Neural cell (in vitro differentiated cells): ENCODE measurements around the gene RAB3A. TPM values are rescaled to one million over a fixed set of nuclear protein-coding genes. Genes with fewer than 3 reads are reported as not detected.
A peak's percentile ranks its signal among the peaks of the same experiment; 100 is the strongest.

ENCODE experiments used
- H2AFZ ChIP-seq: fragments of 200-600, 300-800 bp; sonication (generic), shearing (Covaris generic); 2 replicates; pipeline ENCODE4 v1.6.0; 2014; ENCODE audit warnings: low read depth, mild to moderate bottlenecking, antibody characterized with exemption, low read length, moderate library complexity
- H3F3A ChIP-seq: fragments of 200-600 bp; shearing (Covaris generic); 2 replicates; pipeline ENCODE4 v1.6.1; 2016; ENCODE audit warnings: mild to moderate bottlenecking, moderate library complexity, mixed read lengths, antibody characterized with exemption, low read length; ENCODE audit not compliant: insufficient read depth, poor library complexity, severe bottlenecking
- H3K27ac ChIP-seq: fragments of 200-600, 300-800 bp; sonication (generic), shearing (Covaris generic); 2 replicates; pipeline ENCODE4 v1.5.1; 2014; ENCODE audit warnings: mild to moderate bottlenecking, low read length, moderate library complexity
- H3K27me3 ChIP-seq: fragments of 300-800, 200-600 bp; sonication (generic), shearing (Covaris generic); 2 replicates; pipeline ENCODE4 v1.6.0; 2014; ENCODE audit warnings: mild to moderate bottlenecking, low read depth, low read length, moderate library complexity; ENCODE audit not compliant: insufficient read depth
- H3K36me3 ChIP-seq: fragments of 300-800, 200-600 bp; sonication (generic), shearing (Covaris generic); 2 replicates; pipeline ENCODE4 v1.5.1; 2014; ENCODE audit warnings: mild to moderate bottlenecking, antibody characterized with exemption, low read length, moderate library complexity; ENCODE audit not compliant: insufficient read depth
- H3K4me2 ChIP-seq: fragments of 300-800, 200-600 bp; sonication (generic), shearing (Covaris generic); 2 replicates; pipeline ENCODE4 v1.6.0; 2014; ENCODE audit warnings: mild to moderate bottlenecking, low read length
- H3K4me3 ChIP-seq: fragments of 300-800, 200-600 bp; sonication (generic), shearing (Covaris generic); 2 replicates; pipeline ENCODE4 v1.5.1; 2014; ENCODE audit warnings: mild to moderate bottlenecking, low read length, moderate library complexity
- H3K79me2 ChIP-seq: fragments of 200-600 bp; shearing (Covaris generic); replicated peaks from 2 replicates; pipeline ENCODE4 v1.6.0; 2014; ENCODE audit warnings: mild to moderate bottlenecking, low read length, moderate library complexity; ENCODE audit not compliant: insufficient read depth
- H3K9ac ChIP-seq: fragments of 300-800, 200-600 bp; sonication (generic), shearing (Covaris generic); 2 replicates; pipeline ENCODE4 v1.6.1; 2016; ENCODE audit warnings: mild to moderate bottlenecking, low read length, mixed read lengths
- H3K9me2 ChIP-seq: fragments of 200-600 bp; shearing (Covaris generic); 2 replicates; pipeline ENCODE4 v1.6.1; 2016; ENCODE audit warnings: mild to moderate bottlenecking, low read length, mixed read lengths; ENCODE audit not compliant: insufficient read depth
- H3K9me3 ChIP-seq: fragments of 200-600, 300-800 bp; sonication (generic), shearing (Covaris generic); 2 replicates; pipeline ENCODE4 v1.6.1; 2016; ENCODE audit warnings: mild to moderate bottlenecking, mixed run types, low read length, moderate library complexity, mixed read lengths
- H4K20me1 ChIP-seq: fragments of 200-600 bp; shearing (Covaris generic); 2 replicates; pipeline ENCODE4 v1.6.1; 2016; ENCODE audit warnings: mild to moderate bottlenecking, mixed run types; ENCODE audit not compliant: insufficient read depth
- CTCF ChIP-seq: fragments of 450-650 bp; IDR thresholded peaks from 2 replicates; pipeline ENCODE4 v1.5.1; 2014; ENCODE audit warnings: antibody characterized with exemption, mild to moderate bottlenecking, moderate library complexity; ENCODE audit not compliant: poor library complexity, severe bottlenecking
- EP300 ChIP-seq: fragments of 450-650 bp; conservative IDR thresholded peaks from 2 replicates; pipeline ENCODE4 v1.6.1; 2014; ENCODE audit warnings: antibody characterized with exemption, mild to moderate bottlenecking, moderate library complexity; ENCODE audit not compliant: poor library complexity, severe bottlenecking
- EZH2 ChIP-seq: fragments of 200-600, 300-800 bp; shearing (Covaris generic), sonication (generic); IDR thresholded peaks from 2 replicates; pipeline ENCODE4 v1.6.1; 2014; ENCODE audit warnings: antibody characterized with exemption, low read length, borderline replicate concordance, mild to moderate bottlenecking; ENCODE audit not compliant: insufficient read depth, poor library complexity, severe bottlenecking
- MXI1 ChIP-seq: fragments of 450-650 bp; conservative IDR thresholded peaks from 2 replicates; pipeline ENCODE4 v1.6.1; 2014; ENCODE audit warnings: antibody characterized with exemption, mild to moderate bottlenecking; ENCODE audit not compliant: poor library complexity, severe bottlenecking
- POLR2AphosphoS5 ChIP-seq: IDR thresholded peaks from 2 replicates; pipeline ENCODE4 v1.6.1; 2012
- RAD21 ChIP-seq: fragments of 450-650 bp; conservative IDR thresholded peaks from 2 replicates; pipeline ENCODE4 v1.6.1; 2014; ENCODE audit warnings: antibody characterized with exemption, mild to moderate bottlenecking, moderate library complexity
- SMC3 ChIP-seq: fragments of 450-650 bp; conservative IDR thresholded peaks from 2 replicates; pipeline ENCODE4 v1.6.1; 2014; ENCODE audit warnings: antibody characterized with exemption, mild to moderate bottlenecking, moderate library complexity; ENCODE audit not compliant: poor library complexity
- TAF1 ChIP-seq: IDR thresholded peaks from 2 replicates; pipeline ENCODE4 v1.6.1; 2012; ENCODE audit warnings: low read depth
- polyA plus RNA-seq: library from polyadenylated mRNA; depleted of rRNA; stranded (reverse); fragments of >200 nt; gene quantifications from 2 replicates; pipeline ENCODE4 v1.2.3, GENCODE V29; 2014
- TF ChIP-seq, protein P1 (sequence below): IDR thresholded peaks from 2 replicates; pipeline ENCODE4 v1.6.1; 2012; ENCODE audit warnings: borderline replicate concordance

Gene RAB3A
- polyA plus RNA-seq, 1 donor from 2014 or later = 32.3 TPM

- no peaks in the 10 kb centered on the region for H3K27me3 ChIP-seq
- H3K4me2 ChIP-seq = no peak overlapping the region
- H3F3A ChIP-seq = peaks cover 3% of the 10 kb centered on the region
- no peak overlapping the region for H3K27ac ChIP-seq
- no peaks in the 10 kb centered on the region for H4K20me1 ChIP-seq
- H3K9me2 ChIP-seq = no peaks in the 10 kb centered on the region
- H3K9ac ChIP-seq = no peak overlapping the region
- TF ChIP-seq SMC3 = no peak
- H3K36me3 ChIP-seq = no peaks in the 10 kb centered on the region
- H3K9me3 ChIP-seq = no peaks in the 10 kb centered on the region
- H3K4me3 ChIP-seq = no peak overlapping the region
- H3K79me2 ChIP-seq = peaks cover 16% of the 10 kb centered on the region
- H2AFZ ChIP-seq = no peak overlapping the region
These were observed 2.2 kb upstream of the RAB3A start for GRCh38 chr19:18206018-18206417.

GRCh38 chr19:18205200-18205892 is 1.5 kb upstream of the RAB3A start:
- no peaks in the 10 kb centered on the region for H3K9me3 ChIP-seq
- peak overlapping the region; percentile 92 for H3K4me3 ChIP-seq
- H4K20me1 ChIP-seq = no peaks in the 10 kb centered on the region
- peak overlapping the region; percentile 86 for H3K9ac ChIP-seq
- no peaks in the 10 kb centered on the region for H3K36me3 ChIP-seq
- H3K4me2 ChIP-seq = peak overlapping the region; percentile 64
- no peaks in the 10 kb centered on the region for H3K27me3 ChIP-seq
- H3F3A ChIP-seq = peaks cover 3% of the 10 kb centered on the region
- H3K27ac ChIP-seq = peak overlapping the region; percentile 94
- H3K9me2 ChIP-seq = no peaks in the 10 kb centered on the region
- H2AFZ ChIP-seq = no peak overlapping the region
- TF ChIP-seq TAF1 (peak; percentile 17), CTCF (no peak)
- peaks cover 16% of the 10 kb centered on the region for H3K79me2 ChIP-seq

- Histone ChIP-seq H3K9ac (peak overlapping the region; percentile 86), H3K4me3 (peak overlapping the region; percentile 92), H3K9me2 (no peaks in the 10 kb centered on the region), H3F3A (peaks cover 3% of the 10 kb centered on the region), H3K27ac (peak overlapping the region; percentile 94), H3K79me2 (peaks cover 16% of the 10 kb centered on the region), H3K27me3 (no peaks in the 10 kb centered on the region), H3K4me2 (peak overlapping the region; percentile 64), H2AFZ (peak overlapping the region; percentile 86), H4K20me1 (no peaks in the 10 kb centered on the region), H3K36me3 (no peaks in the 10 kb centered on the region), H3K9me3 (no peaks in the 10 kb centered on the region)
- TF ChIP-seq SMC3 = no peak
- TF ChIP-seq RAD21 = no peak
- TF ChIP-seq CTCF = no peak
- TF ChIP-seq MXI1 = no peak
- TF ChIP-seq EZH2 = no peak
- peak; percentile 60 for TF ChIP-seq POLR2AphosphoS5
- no peak for TF ChIP-seq TAF1
- no peak for TF ChIP-seq EP300
- TF ChIP-seq, protein P1, sequence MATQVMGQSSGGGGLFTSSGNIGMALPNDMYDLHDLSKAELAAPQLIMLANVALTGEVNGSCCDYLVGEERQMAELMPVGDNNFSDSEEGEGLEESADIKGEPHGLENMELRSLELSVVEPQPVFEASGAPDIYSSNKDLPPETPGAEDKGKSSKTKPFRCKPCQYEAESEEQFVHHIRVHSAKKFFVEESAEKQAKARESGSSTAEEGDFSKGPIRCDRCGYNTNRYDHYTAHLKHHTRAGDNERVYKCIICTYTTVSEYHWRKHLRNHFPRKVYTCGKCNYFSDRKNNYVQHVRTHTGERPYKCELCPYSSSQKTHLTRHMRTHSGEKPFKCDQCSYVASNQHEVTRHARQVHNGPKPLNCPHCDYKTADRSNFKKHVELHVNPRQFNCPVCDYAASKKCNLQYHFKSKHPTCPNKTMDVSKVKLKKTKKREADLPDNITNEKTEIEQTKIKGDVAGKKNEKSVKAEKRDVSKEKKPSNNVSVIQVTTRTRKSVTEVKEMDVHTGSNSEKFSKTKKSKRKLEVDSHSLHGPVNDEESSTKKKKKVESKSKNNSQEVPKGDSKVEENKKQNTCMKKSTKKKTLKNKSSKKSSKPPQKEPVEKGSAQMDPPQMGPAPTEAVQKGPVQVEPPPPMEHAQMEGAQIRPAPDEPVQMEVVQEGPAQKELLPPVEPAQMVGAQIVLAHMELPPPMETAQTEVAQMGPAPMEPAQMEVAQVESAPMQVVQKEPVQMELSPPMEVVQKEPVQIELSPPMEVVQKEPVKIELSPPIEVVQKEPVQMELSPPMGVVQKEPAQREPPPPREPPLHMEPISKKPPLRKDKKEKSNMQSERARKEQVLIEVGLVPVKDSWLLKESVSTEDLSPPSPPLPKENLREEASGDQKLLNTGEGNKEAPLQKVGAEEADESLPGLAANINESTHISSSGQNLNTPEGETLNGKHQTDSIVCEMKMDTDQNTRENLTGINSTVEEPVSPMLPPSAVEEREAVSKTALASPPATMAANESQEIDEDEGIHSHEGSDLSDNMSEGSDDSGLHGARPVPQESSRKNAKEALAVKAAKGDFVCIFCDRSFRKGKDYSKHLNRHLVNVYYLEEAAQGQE = peak; percentile 28
These were observed 755 bp upstream of the RAB3A start for GRCh38 chr19:18204394-18205199.
